Calu3 (cell line): ENCODE measurements around the gene STAT2. TPM values are rescaled to one million over a fixed set of nuclear protein-coding genes. Genes with fewer than 3 reads are reported as not detected.

ENCODE experiments used
- BruUV-seq: library from RNA; stranded (reverse); fragments of 400-500 nt; replicated peaks from 2 replicates; lab custom pipeline; 2021; lab: Mats Ljungman, UMichigan
- CTCF ChIA-PET: fragments of 300-600 bp; sonication (Branson Sonifier 250); formaldehyde crosslinking; loops from one replicate; lab custom pipeline; 2022; ENCODE audit warnings: antibody characterized with exemption; lab: Charles Lee
- DNase-seq: peaks from one replicate; pipeline ENCODE4 v3.0.0; 2022
- H3K27ac Mint-ChIP-seq: one replicate; pipeline ENCODE4 v1.8.0; 2022; ENCODE audit warnings: mixed read lengths; ENCODE audit not compliant: unreplicated experiment
- H3K27me3 Mint-ChIP-seq: one replicate; pipeline ENCODE4 v1.8.0; 2022; ENCODE audit warnings: mixed read lengths; ENCODE audit not compliant: unreplicated experiment
- H3K36me3 Mint-ChIP-seq: one replicate; pipeline ENCODE4 v1.8.0; 2022; ENCODE audit warnings: mild to moderate bottlenecking, moderate library complexity, mixed read lengths; ENCODE audit not compliant: insufficient read depth, unreplicated experiment
- H3K4me1 Mint-ChIP-seq: one replicate; pipeline ENCODE4 v1.8.0; 2022; ENCODE audit warnings: mild to moderate bottlenecking, low read depth, mixed read lengths; ENCODE audit not compliant: unreplicated experiment
- H3K4me3 Mint-ChIP-seq: one replicate; pipeline ENCODE4 v1.8.0; 2022; ENCODE audit warnings: mild to moderate bottlenecking, low read depth, moderate library complexity, mixed read lengths; ENCODE audit not compliant: unreplicated experiment
- H3K9me3 Mint-ChIP-seq: one replicate; pipeline ENCODE4 v1.8.0; 2022; ENCODE audit warnings: low read depth, mixed read lengths; ENCODE audit not compliant: unreplicated experiment
- intact Hi-C: fragments of 100-400 bp; cut with micrococcal nuclease; formaldehyde crosslinking; loops from one replicate; pipeline ENCODE4 v1.10.0; 2022; ENCODE audit not compliant: unreplicated experiment
- total RNA-seq: library from RNA; stranded (reverse); gene quantifications from 2 replicates; pipeline ENCODE4 v1.2.3, GENCODE V29; 2022
- TF ChIP-seq, protein P1 (sequence below): fragments of 200-600 bp; IDR thresholded peaks from one replicate; pipeline ENCODE4 v1.8.0; 2022; ENCODE audit warnings: antibody characterized with exemption; ENCODE audit not compliant: unreplicated experiment

The STAT2 gene
- total RNA-seq, 1 experiment from 2014 or later, result 127 TPM

- no peak overlapping the region for H3K4me3 Mint-ChIP-seq
- CTCF ChIA-PET, result no interaction called here
Measured at GRCh38 chr12:56296295-56296694, 63.6 kb downstream of the STAT2 start.

DNA sequence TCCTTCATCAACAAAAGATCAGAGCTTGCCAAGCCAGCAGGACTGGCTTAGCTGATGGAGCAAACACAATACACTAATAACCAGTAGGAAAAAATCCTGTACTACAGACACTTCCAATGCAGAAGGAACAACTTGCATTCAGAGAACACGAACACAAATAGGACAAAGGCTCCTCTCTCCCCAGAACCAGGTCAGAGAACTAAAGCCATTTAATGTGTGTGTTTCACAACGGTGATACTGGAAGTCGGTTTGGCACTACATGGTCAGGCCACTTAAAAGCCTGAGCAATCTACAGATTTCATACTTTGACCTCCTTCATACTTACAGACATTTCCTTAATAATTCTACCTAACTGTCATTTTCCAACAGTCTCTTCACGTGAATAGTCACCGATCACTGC, 66.1 kb downstream of the STAT2 start:
- CTCF ChIA-PET, result no interaction called here
- TF ChIP-seq, protein P1, sequence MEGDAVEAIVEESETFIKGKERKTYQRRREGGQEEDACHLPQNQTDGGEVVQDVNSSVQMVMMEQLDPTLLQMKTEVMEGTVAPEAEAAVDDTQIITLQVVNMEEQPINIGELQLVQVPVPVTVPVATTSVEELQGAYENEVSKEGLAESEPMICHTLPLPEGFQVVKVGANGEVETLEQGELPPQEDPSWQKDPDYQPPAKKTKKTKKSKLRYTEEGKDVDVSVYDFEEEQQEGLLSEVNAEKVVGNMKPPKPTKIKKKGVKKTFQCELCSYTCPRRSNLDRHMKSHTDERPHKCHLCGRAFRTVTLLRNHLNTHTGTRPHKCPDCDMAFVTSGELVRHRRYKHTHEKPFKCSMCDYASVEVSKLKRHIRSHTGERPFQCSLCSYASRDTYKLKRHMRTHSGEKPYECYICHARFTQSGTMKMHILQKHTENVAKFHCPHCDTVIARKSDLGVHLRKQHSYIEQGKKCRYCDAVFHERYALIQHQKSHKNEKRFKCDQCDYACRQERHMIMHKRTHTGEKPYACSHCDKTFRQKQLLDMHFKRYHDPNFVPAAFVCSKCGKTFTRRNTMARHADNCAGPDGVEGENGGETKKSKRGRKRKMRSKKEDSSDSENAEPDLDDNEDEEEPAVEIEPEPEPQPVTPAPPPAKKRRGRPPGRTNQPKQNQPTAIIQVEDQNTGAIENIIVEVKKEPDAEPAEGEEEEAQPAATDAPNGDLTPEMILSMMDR, result no peak
- Mint-ChIP-seq H3K27me3 (no peaks in the 10 kb centered on the region), H3K9me3 (no peaks in the 10 kb centered on the region), H3K36me3 (peaks cover 43% of the 10 kb centered on the region), H3K27ac (no peak overlapping the region), H3K4me1 (peaks cover 28% of the 10 kb centered on the region), H3K4me3 (no peak overlapping the region)
- intact Hi-C loops, result no loop called here
- no peak for DNase-seq
- no TSS peak for BruUV-seq

More at GRCh38 chr12:56296295-56296694, 63.6 kb downstream of the STAT2 start:
- intact Hi-C loops, result no loop called here
- TF ChIP-seq, protein P1, result no peak
- no peak overlapping the region for H3K27ac Mint-ChIP-seq
- no peaks in the 10 kb centered on the region for H3K9me3 Mint-ChIP-seq
- BruUV-seq, result no TSS peak
- peaks cover 46% of the 10 kb centered on the region for H3K36me3 Mint-ChIP-seq
- peaks cover 32% of the 10 kb centered on the region for H3K4me1 Mint-ChIP-seq
- no peak for DNase-seq
- no peaks in the 10 kb centered on the region for H3K27me3 Mint-ChIP-seq

Other genes with a start within 250 kb of the STAT2 start
- gene RPL41, start 243.5 kb downstream of the STAT2 start, total RNA-seq, result 2,379 and 2,426 TPM in 2 replicates
- 6.6 and 8.2 TPM in 2 replicates for gene ZC3H10, start 241.8 kb downstream of the STAT2 start, total RNA-seq
- gene ESYT1, start 231.8 kb downstream of the STAT2 start, total RNA-seq, result 72.7 and 91.1 TPM in 2 replicates
- 52.4 and 53.7 TPM in 2 replicates for gene MYL6B, start 207.5 kb downstream of the STAT2 start, total RNA-seq
- 1,037 and 1,130 TPM in 2 replicates for gene MYL6, start 201.7 kb downstream of the STAT2 start, total RNA-seq
- 143 and 150 TPM in 2 replicates for gene SMARCC2, start 170.6 kb downstream of the STAT2 start, total RNA-seq
- gene RNF41, start 138.2 kb downstream of the STAT2 start, total RNA-seq, result 42.6 and 43.9 TPM in 2 replicates
- gene NABP2, start 135.8 kb downstream of the STAT2 start, total RNA-seq, result 55.5 and 63.3 TPM in 2 replicates
- gene SLC39A5, start 130.1 kb downstream of the STAT2 start, total RNA-seq, result 0.98 TPM in 1 of 2 replicates, not detected in the other
- 45.3 and 50.6 TPM in 2 replicates for gene ANKRD52, start 101.7 kb downstream of the STAT2 start, total RNA-seq
- 10.7 and 11.4 TPM in 2 replicates for gene COQ10A, start 93.2 kb downstream of the STAT2 start, total RNA-seq
- gene CS, start 59.8 kb downstream of the STAT2 start, total RNA-seq, result 212 and 254 TPM in 2 replicates
- 228 and 236 TPM in 2 replicates for gene CNPY2, start 44.1 kb downstream of the STAT2 start, total RNA-seq
- gene PAN2, start 26.1 kb downstream of the STAT2 start, total RNA-seq, result 53.5 and 72.5 TPM in 2 replicates
- 1.8 and 2.9 TPM in 2 replicates for gene IL23A, start 21.2 kb downstream of the STAT2 start, total RNA-seq
- not detected in 2 replicates for gene APOF, start 2.8 kb upstream of the STAT2 start, total RNA-seq
- gene TIMELESS, start 89.3 kb upstream of the STAT2 start, total RNA-seq, result 44.4 and 48.6 TPM in 2 replicates
- not detected in 2 replicates for gene MIP, start 94.5 kb upstream of the STAT2 start, total RNA-seq
- gene SPRYD4, start 108.5 kb upstream of the STAT2 start, total RNA-seq, result 6.1 and 6.6 TPM in 2 replicates
- gene GLS2, start 128.1 kb upstream of the STAT2 start, total RNA-seq, result 1.9 and 2.7 TPM in 2 replicates
- gene RBMS2, start 161.7 kb upstream of the STAT2 start, total RNA-seq, result 96.4 and 105 TPM in 2 replicates